Prostate gland (tissue), 2 donors: ENCODE data around the gene NR0B2.

Source experiments
- POLR2A ChIP-seq: fragments of 450-650 bp; IDR thresholded peaks from one replicate; pipeline ENCODE4 v1.6.1; 2016; ENCODE audit warnings: antibody characterized with exemption, mild to moderate bottlenecking
- POLR2AphosphoS5 ChIP-seq: sonication (generic); formaldehyde crosslinking; IDR thresholded peaks from one replicate; pipeline ENCODE4 v1.6.1; 2017; ENCODE audit warnings: antibody characterized with exemption
- TF ChIP-seq, protein P1 (sequence below), 4 experiments: fragments of 200-600 bp in 2 of 4; fragments of 450-650 bp in 2 of 4; sonication (generic) in 2 of 4; IDR thresholded peaks; 1 replicate in 3 of 4; 2 replicates in 1 of 4; pipeline ENCODE4 v1.5.1; 2016 to 2019; ENCODE audit warnings: antibody characterized with exemption in 4 of 4, mild to moderate bottlenecking in 2 of 4, moderate library complexity in 2 of 4

DNA sequence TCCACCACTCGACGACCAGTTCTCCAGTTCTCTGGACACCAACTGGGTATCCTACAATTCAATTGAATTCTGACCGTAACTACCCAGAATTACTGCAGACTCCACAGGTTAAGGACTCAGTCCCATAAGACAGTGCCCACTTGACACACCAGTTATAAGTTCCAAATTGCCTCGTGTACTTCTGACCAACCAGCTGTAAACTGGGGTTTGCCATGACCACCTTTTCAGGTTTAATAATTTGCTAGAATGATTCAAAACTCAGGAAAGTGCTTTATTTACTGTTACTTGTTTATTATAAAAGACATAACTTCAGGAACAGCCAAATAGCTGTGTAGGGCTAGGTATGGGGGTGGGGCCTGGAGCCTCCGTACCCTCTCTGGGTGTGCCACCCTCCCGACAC, 23.0 kb upstream of the NR0B2 start:
- TF ChIP-seq POLR2A (no peak), POLR2AphosphoS5 (no peak)
- TF ChIP-seq, protein P1, sequence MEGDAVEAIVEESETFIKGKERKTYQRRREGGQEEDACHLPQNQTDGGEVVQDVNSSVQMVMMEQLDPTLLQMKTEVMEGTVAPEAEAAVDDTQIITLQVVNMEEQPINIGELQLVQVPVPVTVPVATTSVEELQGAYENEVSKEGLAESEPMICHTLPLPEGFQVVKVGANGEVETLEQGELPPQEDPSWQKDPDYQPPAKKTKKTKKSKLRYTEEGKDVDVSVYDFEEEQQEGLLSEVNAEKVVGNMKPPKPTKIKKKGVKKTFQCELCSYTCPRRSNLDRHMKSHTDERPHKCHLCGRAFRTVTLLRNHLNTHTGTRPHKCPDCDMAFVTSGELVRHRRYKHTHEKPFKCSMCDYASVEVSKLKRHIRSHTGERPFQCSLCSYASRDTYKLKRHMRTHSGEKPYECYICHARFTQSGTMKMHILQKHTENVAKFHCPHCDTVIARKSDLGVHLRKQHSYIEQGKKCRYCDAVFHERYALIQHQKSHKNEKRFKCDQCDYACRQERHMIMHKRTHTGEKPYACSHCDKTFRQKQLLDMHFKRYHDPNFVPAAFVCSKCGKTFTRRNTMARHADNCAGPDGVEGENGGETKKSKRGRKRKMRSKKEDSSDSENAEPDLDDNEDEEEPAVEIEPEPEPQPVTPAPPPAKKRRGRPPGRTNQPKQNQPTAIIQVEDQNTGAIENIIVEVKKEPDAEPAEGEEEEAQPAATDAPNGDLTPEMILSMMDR (IDR thresholded peaks at IDR 0.05) = no peak
